ENCODE results near the gene EVA1B. TPM values are rescaled to one million over a fixed set of nuclear protein-coding genes. Genes with fewer than 3 reads are reported as not detected.

The EVA1B gene
- total RNA-seq, 1 experiment from 2014 or later: 32.0 TPM

- Mint-ChIP-seq H3K4me3 (no peak overlapping the region), H3K27ac (peak overlapping the region; percentile 64; the same call in 1 of the 2 replicates), H3K27me3 (ENCODE audit: low read depth) (no peaks in the 10 kb centered on the region), H3K4me1 (no peaks in the 10 kb centered on the region), H3K36me3 (peaks cover 78% of the 10 kb centered on the region), H3K9me3 (no peaks in the 10 kb centered on the region)
- TF ChIP-seq ATF3 (CRISPR knock-in tag; conservative IDR thresholded peaks at IDR 0.05) (no peak), FOXP4 (CRISPR knock-in tag; IDR thresholded peaks at IDR 0.05) (no peak), SP1 (CRISPR knock-in tag; conservative IDR thresholded peaks at IDR 0.05) (no peak), CREB1 (CRISPR knock-in tag; IDR thresholded peaks at IDR 0.05) (no peak), ATF1 (CRISPR knock-in tag; IDR thresholded peaks at IDR 0.05) (no peak), ZNF263 (CRISPR knock-in tag; IDR thresholded peaks at IDR 0.05; ENCODE audit: low read depth) (no peak), ZNF232 (CRISPR knock-in tag; IDR thresholded peaks at IDR 0.05) (no peak), MAX (CRISPR knock-in tag; IDR thresholded peaks at IDR 0.05) (no peak)
- POLR2A ChIA-PET: no interaction called here
- ATAC-seq (no peak), DNase-seq (ENCODE audit: low spot score) (no peak)
- CTCF ChIA-PET: interaction anchor here (0.7 kb wide), 1 partner anchor 138 kb away, joined by 3 read pairs; the partner anchor contains the start of gene TRAPPC3
These were observed 35.9 kb downstream of the EVA1B start for GRCh38 chr1:36287595-36287994.

GRCh38 chr1:36286802-36287201 is 36.6 kb downstream of the EVA1B start:
- POLR2A ChIA-PET: no interaction called here
- Mint-ChIP-seq H3K27me3 (ENCODE audit: low read depth) (no peaks in the 10 kb centered on the region), H3K4me3 (no peak overlapping the region), H3K4me1 (no peaks in the 10 kb centered on the region), H3K36me3 (peaks cover 74% of the 10 kb centered on the region), H3K27ac (no peak overlapping the region), H3K9me3 (no peaks in the 10 kb centered on the region)
- no peak for ATAC-seq
- no peak for DNase-seq (ENCODE audit: low spot score)
- CTCF ChIA-PET: interaction anchor here (0.7 to 2.3 kb wide), 5 partner anchors 33 to 190 kb away, joined by 3 to 22 read pairs (median 3); partner anchors contain the start of gene TRAPPC3
- no peak for TF ChIP-seq ZNF396 (CRISPR knock-in tag; IDR thresholded peaks at IDR 0.05; ENCODE audit: borderline replicate concordance)
- TF ChIP-seq GABPB1 (CRISPR knock-in tag; IDR thresholded peaks at IDR 0.05): no peak
- no peak for TF ChIP-seq ZNF263 (CRISPR knock-in tag; IDR thresholded peaks at IDR 0.05; ENCODE audit: low read depth)
- no peak for TF ChIP-seq ZBTB43 (CRISPR knock-in tag; IDR thresholded peaks at IDR 0.05)
- no peak for TF ChIP-seq E2F1 (CRISPR knock-in tag; IDR thresholded peaks at IDR 0.05)
- TF ChIP-seq HMGA2 (CRISPR knock-in tag; IDR thresholded peaks at IDR 0.05): no peak
- TF ChIP-seq NFYB (CRISPR knock-in tag; conservative IDR thresholded peaks at IDR 0.05; ENCODE audit: low read depth): no peak
- no peak for TF ChIP-seq PREB (CRISPR knock-in tag; IDR thresholded peaks at IDR 0.05; ENCODE audit: borderline replicate concordance)
- no peak for TF ChIP-seq HMGXB4 (CRISPR knock-in tag; IDR thresholded peaks at IDR 0.05)
- TF ChIP-seq ZNF232 (CRISPR knock-in tag; IDR thresholded peaks at IDR 0.05): no peak
- TF ChIP-seq ESRRA (CRISPR knock-in tag; IDR thresholded peaks at IDR 0.05; ENCODE audit: borderline replicate concordance): no peak
- no peak for TF ChIP-seq FOXP4 (CRISPR knock-in tag; IDR thresholded peaks at IDR 0.05)
- TF ChIP-seq FOXK1 (CRISPR knock-in tag; IDR thresholded peaks at IDR 0.05): no peak

Data from WTC11 (cell line).